Mesodermal cell (in vitro differentiated cells): ENCODE data around the gene LGI4.

ENCODE experiments used
- H3K27ac ChIP-seq: 2 replicates; pipeline ENCODE4 v1.7.0; 2013; ENCODE audit warnings: mild to moderate bottlenecking, low read depth, low read length, moderate library complexity; ENCODE audit not compliant: severe bottlenecking
- H3K36me3 ChIP-seq: 2 replicates; pipeline ENCODE4 v1.7.1; 2013; ENCODE audit warnings: mild to moderate bottlenecking, low read length, moderate library complexity; ENCODE audit not compliant: control insufficient read depth, insufficient read depth
- H3K4me1 ChIP-seq: one replicate; pipeline ENCODE4 v1.7.1; 2013; ENCODE audit warnings: mild to moderate bottlenecking, low read length; ENCODE audit not compliant: insufficient read depth, control insufficient read depth, poor library complexity, severe bottlenecking
- H3K4me3 ChIP-seq: 2 replicates; pipeline ENCODE4 v1.7.0; 2013; ENCODE audit warnings: low read length, control low read depth, mild to moderate bottlenecking; ENCODE audit not compliant: insufficient read depth, poor library complexity, severe bottlenecking; ENCODE audit errors: extremely low read depth
- H3K9me3 ChIP-seq: 2 replicates; pipeline ENCODE4 v1.7.1; 2013; ENCODE audit warnings: mild to moderate bottlenecking, low read length, moderate library complexity; ENCODE audit not compliant: control insufficient read depth
- WGBS, 2 experiments: methylation state at CpG; one replicate each; pipeline ENCODE4 v1.1.5; 2013; ENCODE audit warnings: missing lambda C conversion rate in 2 of 2; ENCODE audit not compliant: insufficient coverage in 2 of 2; 5-methylcytosine and 5-hydroxymethylcytosine counted together

LGI4 gene

DNA sequence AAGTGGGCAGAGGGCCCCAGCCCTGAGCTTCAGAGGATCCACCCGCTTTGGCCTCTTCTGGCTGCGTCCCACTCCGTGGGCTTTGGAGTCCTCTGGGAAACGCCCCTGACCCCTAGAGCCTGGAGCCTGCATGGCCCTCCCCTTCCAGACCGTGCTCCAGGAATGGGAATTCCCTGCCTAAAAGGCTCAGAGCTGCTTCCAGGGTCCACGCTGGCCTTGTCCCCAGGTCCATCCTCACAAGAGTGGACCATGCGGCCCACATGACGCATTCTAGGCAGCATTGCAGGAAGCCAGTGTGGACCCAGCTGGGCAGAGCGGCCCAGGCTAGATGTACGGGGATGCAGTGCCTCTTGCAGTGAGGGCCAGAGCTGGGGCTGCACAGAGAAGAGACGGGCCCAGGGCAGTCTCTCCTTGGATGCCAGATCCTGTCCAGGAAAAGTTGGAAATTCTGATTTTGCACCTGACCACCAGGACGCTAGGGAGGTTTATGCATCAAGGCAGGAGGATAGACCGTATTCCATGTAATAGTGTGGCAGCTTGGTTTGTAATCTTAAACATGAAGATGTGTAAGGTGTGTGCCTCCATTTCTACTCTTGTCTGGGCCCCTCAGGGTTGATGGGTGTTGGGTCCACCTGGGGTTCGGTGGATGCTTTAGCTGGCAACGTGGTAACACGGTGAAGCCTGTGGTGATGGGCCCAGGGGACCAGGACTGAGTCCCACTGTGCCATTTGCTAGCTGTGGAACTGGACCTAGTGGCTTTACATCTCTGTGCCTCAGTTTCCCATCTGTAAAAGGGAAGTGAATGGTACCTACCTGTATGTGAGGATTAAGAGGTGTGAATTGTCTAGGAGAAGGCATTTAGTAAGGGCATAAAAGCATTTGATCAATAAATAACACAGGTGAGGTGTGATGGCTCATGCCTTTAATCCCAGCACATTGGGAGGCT lies 34.0 kb downstream of the LGI4 start:
- Histone ChIP-seq H3K36me3 (no peaks in the 10 kb centered on the region), H3K9me3 (no peaks in the 10 kb centered on the region), H3K4me3 (no peak overlapping the region), H3K4me1 (no peaks in the 10 kb centered on the region), H3K27ac (no peak overlapping the region)
- WGBS, 2 experiments = 83 to 84% methylated on average over 16 of the region's 16 CpGs

DNA sequence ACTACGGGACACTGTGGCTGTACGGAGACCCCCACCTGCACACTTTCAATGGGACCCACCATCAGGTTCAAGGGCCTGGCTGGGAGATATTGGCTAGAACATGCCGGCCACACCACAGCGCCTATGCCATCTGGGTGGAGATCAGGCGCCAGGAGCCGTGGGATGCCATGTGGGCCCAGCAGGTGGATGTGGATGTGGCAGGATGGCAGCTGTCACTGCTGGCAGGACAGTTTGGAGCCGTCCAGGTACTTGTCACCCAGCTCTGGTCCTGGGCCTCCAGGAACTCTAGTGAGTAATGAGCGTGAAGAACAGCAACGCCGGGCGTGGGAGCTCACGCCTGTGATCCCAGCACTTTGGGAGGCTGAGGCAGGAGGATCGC lies 35.0 kb downstream of the LGI4 start:
- H3K9me3 ChIP-seq = no peaks in the 10 kb centered on the region
- no peak overlapping the region for H3K27ac ChIP-seq
- no peak overlapping the region for H3K4me3 ChIP-seq
- no peaks in the 10 kb centered on the region for H3K4me1 ChIP-seq
- 93 to 99% methylated on average over 11 to 12 of the region's 13 CpGs for WGBS, 2 experiments
- no peaks in the 10 kb centered on the region for H3K36me3 ChIP-seq

DNA sequence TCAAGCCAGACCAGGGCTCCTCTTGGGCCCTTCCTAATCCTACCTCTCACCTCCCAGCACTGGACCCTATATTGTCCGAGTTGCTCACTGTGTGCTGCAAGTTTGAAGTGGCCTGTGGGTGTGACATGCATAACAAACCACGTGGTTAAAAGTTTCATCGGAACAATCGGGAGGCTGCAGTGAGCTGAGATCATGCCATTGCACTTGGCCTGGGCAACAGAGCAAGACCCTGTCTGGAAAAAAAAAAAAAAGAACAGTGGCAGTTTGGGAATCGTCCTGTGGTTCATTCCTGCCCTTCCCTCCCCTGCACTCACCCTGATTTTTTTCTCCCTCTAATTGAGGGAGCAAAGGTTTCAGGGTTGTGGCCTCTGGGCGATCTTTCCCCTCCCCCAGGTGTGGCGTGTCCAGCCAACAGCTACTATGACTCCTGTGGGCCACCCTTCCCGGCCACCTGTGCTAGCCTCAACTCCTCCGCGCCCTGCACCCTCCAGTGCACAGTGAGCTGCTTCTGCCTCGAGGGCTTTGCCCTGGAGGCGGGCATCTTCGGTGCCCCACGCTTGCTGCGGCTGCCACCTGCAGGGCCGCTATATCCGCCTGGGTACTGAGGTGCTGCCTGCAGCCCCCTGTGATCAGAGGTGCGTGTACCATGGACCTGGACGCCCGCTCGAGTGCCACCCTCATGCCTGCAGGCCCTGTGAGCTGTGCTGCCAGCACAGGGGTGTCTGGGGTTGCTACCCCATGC lies 35.5 kb downstream of the LGI4 start:
- Histone ChIP-seq H3K4me3 (no peak overlapping the region), H3K9me3 (no peaks in the 10 kb centered on the region), H3K36me3 (no peaks in the 10 kb centered on the region), H3K4me1 (no peaks in the 10 kb centered on the region), H3K27ac (no peak overlapping the region)
- WGBS, 2 experiments = 86 to 88% methylated on average over 20 of the region's 21 CpGs

DNA sequence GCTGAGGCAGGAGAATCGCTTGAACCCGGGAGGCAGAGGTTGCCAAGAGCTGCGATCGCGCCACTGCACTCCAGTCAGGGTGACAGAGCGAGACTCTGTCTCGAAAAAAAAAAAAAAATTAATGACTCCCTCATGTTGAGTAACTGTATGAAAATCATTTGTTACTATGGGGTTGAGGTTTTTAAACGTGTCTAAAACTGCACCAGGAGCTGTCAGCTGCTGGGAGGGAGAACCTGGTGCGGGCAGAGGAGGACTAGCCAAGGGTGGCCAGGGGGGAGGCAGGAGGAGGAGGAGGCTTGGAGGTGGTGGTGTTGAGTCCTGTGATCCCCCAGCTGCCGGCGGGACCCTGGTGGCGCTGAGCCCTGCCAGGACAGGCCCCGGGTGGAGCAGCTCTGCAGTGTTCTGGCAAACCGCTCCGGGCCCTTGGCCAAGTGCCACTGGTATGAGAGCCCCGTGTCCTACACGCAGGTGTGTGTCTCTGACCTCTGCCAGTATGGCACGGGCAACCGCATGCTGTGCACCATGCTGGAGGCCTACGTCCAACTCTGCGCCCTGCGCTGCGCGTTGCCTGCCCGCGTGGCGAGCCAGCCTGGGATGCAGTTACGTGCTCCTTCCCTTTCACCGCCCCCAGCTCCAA lies 36.3 kb downstream of the LGI4 start:
- H3K4me3 ChIP-seq = no peak overlapping the region
- no peaks in the 10 kb centered on the region for H3K4me1 ChIP-seq
- no peaks in the 10 kb centered on the region for H3K9me3 ChIP-seq
- H3K27ac ChIP-seq = no peak overlapping the region
- H3K36me3 ChIP-seq = no peaks in the 10 kb centered on the region
- WGBS, 2 experiments = 93 to 95% methylated on average over 25 to 28 of the region's 29 CpGs

DNA sequence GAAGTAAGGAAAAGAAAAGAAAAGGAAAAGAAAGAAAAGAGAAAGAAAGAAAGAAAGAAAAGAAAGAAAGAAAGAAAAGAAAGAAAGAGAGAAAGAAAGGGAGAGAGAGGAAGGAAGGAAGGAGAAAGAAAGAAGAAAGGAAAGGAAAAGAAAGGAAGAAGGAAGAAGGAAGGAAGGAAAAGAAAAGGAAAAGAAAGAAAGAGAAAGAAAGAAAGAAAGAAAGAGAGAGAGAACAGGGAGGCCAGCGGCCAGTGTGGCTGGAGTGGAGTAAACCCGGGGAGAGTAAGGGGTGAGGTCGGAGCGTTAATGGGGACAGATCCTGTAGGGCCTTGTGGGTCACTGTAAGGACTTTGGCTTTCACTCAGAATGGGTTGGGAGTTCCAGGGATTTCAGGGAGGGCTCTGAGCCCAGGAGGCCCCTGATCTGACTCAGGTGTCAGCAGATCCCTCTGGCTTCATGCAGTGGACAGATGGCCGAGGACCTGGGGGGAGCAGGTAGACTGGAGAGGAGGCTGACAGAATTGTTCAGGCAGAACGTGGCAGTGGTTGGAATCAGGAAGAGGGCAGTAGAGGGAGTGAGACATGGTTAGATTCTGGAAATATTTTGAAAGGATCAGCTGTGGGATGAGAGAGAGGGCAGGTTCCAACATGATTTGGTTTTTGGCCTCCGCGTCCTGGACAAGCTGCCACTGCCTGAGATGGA lies 39.0 kb downstream of the LGI4 start:
- WGBS, 2 experiments = 76 to 79% methylated on average over 8 of the region's 8 CpGs
- no peaks in the 10 kb centered on the region for H3K4me1 ChIP-seq
- H3K36me3 ChIP-seq = no peaks in the 10 kb centered on the region
- no peak overlapping the region for H3K4me3 ChIP-seq
- H3K9me3 ChIP-seq = no peaks in the 10 kb centered on the region
- H3K27ac ChIP-seq = no peak overlapping the region

DNA sequence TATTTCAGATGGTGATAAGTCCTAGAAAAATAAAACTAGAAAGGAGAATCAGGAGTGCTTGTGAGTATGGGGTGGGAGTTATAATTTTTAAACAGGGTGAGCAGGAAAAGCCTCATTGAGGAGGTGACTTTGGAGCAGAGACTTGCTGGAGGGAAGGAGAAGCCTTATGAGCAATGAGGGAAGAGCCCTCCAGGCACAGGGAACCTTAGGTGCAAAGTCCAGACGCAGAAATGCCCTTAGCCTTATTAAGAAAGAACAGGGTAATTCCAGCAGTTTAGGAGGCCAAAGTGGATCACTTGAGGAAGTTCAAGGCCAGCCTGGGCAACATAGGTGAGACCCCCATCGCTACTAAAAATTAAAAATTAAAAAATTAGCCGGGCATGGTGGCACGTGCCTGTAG lies 40.2 kb downstream of the LGI4 start:
- Histone ChIP-seq H3K9me3 (no peaks in the 10 kb centered on the region), H3K4me1 (no peaks in the 10 kb centered on the region), H3K27ac (no peak overlapping the region), H3K36me3 (no peaks in the 10 kb centered on the region), H3K4me3 (no peak overlapping the region)
- 93 to 96% methylated on average over 3 to 4 of the region's 4 CpGs for WGBS, 2 experiments

DNA sequence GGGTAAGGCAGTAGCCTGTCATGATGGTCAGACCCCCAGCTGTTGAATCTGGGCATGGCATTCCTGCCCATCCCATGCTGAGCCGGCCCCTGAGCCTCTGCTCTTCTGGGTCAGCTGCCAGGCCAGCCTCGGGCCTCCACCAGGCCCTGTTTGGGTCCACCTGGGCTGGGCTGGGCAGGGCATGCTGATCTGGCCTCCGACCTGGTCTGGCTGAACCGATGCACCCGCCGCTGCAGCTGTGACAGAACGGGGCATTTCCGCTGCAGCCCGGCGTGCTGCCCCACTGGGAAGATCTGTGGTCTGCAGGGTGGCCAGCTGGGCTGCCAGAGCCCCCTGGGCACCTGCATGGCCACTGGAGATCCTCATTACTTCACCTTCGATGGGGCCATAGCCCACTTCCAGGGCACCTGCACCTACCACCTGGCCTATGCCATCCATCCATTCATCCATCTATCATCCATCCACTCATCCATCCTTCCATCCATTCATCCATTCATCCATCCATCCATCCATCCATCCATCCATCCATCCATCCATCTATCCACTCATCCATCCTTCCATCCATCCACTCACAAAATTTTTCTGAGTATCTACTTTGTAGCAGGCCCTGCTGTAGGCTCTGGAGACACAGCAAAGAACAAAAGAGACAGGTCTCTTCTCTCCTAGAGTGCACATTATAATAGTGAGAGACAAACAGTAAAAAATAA lies 40.8 kb downstream of the LGI4 start:
- WGBS, 2 experiments = 89 to 92% methylated on average over 11 of the region's 11 CpGs
- Histone ChIP-seq H3K9me3 (no peaks in the 10 kb centered on the region), H3K4me1 (no peaks in the 10 kb centered on the region), H3K27ac (no peak overlapping the region), H3K4me3 (no peak overlapping the region), H3K36me3 (no peaks in the 10 kb centered on the region)

DNA sequence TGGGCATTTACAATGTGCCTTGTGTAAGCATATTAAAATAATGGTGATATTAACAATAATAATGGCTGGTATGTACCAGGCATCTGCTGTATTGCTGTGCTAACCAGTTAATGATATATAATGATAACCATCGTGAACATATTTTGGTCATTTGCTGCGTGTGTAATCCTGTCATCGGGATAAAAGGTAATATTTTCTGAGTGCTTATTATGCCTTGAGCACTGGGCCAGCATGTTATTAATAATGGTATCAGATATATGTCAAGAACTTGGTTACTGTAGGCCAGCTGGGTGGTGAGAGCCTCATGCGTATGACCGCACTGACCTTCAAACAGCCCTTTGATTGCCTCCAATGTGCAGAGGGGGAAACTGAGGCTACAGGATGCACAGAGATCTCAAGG lies 41.4 kb downstream of the LGI4 start:
- no peaks in the 10 kb centered on the region for H3K9me3 ChIP-seq
- no peak overlapping the region for H3K27ac ChIP-seq
- 95 to 97% methylated on average over 5 of the region's 5 CpGs for WGBS, 2 experiments
- H3K4me1 ChIP-seq = peaks cover 6% of the 10 kb centered on the region
- no peaks in the 10 kb centered on the region for H3K36me3 ChIP-seq
- H3K4me3 ChIP-seq = no peak overlapping the region

DNA sequence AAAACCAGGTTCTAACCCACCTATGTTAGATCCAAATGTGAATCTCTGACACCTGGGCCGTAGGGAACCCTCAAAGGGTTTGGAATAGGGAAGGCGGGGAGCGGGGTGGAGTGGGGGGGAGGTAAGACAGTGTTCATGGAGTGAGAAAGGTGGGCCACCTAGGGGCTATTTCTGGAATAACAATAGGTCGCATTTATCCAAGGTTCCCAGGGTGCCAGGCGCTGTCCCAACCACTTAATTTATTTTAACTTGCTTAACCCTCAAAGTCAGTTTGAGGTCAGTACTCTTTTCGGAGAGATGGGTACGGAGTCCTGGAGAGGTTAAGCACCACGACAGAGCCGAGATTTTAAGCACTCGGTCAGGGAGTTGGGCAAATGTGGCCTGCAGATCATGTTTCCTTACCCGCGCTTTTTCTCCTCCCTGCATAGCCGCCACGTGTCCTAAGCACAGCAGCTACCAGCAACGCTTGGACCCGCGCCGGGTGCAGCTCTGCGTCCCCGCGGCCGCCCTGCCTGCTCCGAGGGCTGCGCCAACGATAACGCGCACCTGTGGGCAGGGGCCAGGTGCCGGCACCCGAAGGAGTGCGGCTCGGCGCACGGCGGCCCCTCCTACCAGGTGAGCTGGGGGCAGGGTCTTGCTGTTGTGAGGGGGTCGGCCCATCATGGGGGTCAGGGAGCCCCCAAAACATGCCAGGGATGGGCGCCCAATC lies 44.2 kb downstream of the LGI4 start:
- Histone ChIP-seq H3K36me3 (no peaks in the 10 kb centered on the region), H3K9me3 (no peaks in the 10 kb centered on the region), H3K4me1 (peaks cover 12% of the 10 kb centered on the region), H3K27ac (no peak overlapping the region), H3K4me3 (no peak overlapping the region)
- WGBS, 2 experiments = 48 to 49% methylated on average over 26 to 33 of the region's 36 CpGs
